H9 (cell line): ENCODE results near the gene TRABD2B. TPM values are rescaled to one million over a fixed set of nuclear protein-coding genes. Genes with fewer than 3 reads are reported as not detected.

Experiments
- DNase-seq: peaks from one replicate; pipeline ENCODE4 v3.0.0-alpha.2; 2017
- H2AFZ ChIP-seq: one replicate; pipeline ENCODE4 v1.6.1; 2013; ENCODE audit warnings: mild to moderate bottlenecking, low read length, control low read depth, moderate library complexity
- H2AK5ac ChIP-seq: 2 replicates; pipeline ENCODE4 v1.6.1; 2013; ENCODE audit warnings: low read length, control low read depth, mixed read lengths; ENCODE audit not compliant: insufficient read length
- H2BK120ac ChIP-seq: one replicate; pipeline ENCODE4 v1.6.1; 2013; ENCODE audit warnings: low read depth, mild to moderate bottlenecking, low read length, control low read depth, inconsistent platforms; ENCODE audit not compliant: poor library complexity, severe bottlenecking
- H2BK12ac ChIP-seq: 2 replicates; pipeline ENCODE4 v1.6.1; 2013; ENCODE audit warnings: low read length, control low read depth, mixed read lengths, low read depth; ENCODE audit not compliant: insufficient read length
- H2BK15ac ChIP-seq: 2 replicates; pipeline ENCODE4 v1.6.1; 2013; ENCODE audit warnings: low read depth, low read length, control low read depth
- H2BK20ac ChIP-seq: one replicate; pipeline ENCODE4 v1.6.1; 2013; ENCODE audit warnings: low read depth, mild to moderate bottlenecking, low read length, control low read depth, inconsistent platforms; ENCODE audit not compliant: poor library complexity, severe bottlenecking
- H2BK5ac ChIP-seq: 2 replicates; pipeline ENCODE4 v1.6.1; 2013; ENCODE audit warnings: low read length, control low read depth, mixed read lengths; ENCODE audit not compliant: insufficient read length
- H3K14ac ChIP-seq: 2 replicates; pipeline ENCODE4 v1.6.1; 2013; ENCODE audit warnings: low read length, control low read depth; ENCODE audit not compliant: insufficient read depth
- H3K18ac ChIP-seq: 2 replicates; pipeline ENCODE4 v1.6.1; 2013; ENCODE audit warnings: low read depth, mild to moderate bottlenecking, mixed read lengths, low read length, control low read depth; ENCODE audit not compliant: insufficient read length
- H3K23ac ChIP-seq: 2 replicates; pipeline ENCODE4 v1.6.1; 2013; ENCODE audit warnings: low read length, control low read depth, mixed read lengths, low read depth; ENCODE audit not compliant: insufficient read length
- H3K23me2 ChIP-seq: 2 replicates; pipeline ENCODE4 v1.6.1; 2013; ENCODE audit warnings: low read depth, mild to moderate bottlenecking, mixed read lengths, low read length, control low read depth; ENCODE audit not compliant: insufficient read length, poor library complexity, severe bottlenecking
- H3K27ac ChIP-seq: 2 replicates; pipeline ENCODE4 v1.5.1; 2013; ENCODE audit warnings: low read length, control low read depth, mixed read lengths, low read depth; ENCODE audit not compliant: insufficient read length
- H3K27me3 ChIP-seq: 2 replicates; pipeline ENCODE4 v1.6.1; 2013; ENCODE audit warnings: low read length, control low read depth, inconsistent platforms; ENCODE audit not compliant: insufficient read depth
- H3K4ac ChIP-seq: 2 replicates; pipeline ENCODE4 v1.6.1; 2013; ENCODE audit warnings: low read depth, mild to moderate bottlenecking, control low read depth, inconsistent platforms, low read length, moderate library complexity
- H3K4me1 ChIP-seq: 2 replicates; pipeline ENCODE4 v1.6.1; 2013; ENCODE audit warnings: low read length, control low read depth, inconsistent platforms; ENCODE audit not compliant: insufficient read depth
- H3K4me2 ChIP-seq: 2 replicates; pipeline ENCODE4 v1.6.1; 2013; ENCODE audit warnings: low read length, control low read depth, mixed read lengths; ENCODE audit not compliant: insufficient read length, insufficient read depth
- H3K56ac ChIP-seq: 2 replicates; pipeline ENCODE4 v1.6.1; 2013; ENCODE audit warnings: low read depth, mild to moderate bottlenecking, mixed read lengths, low read length, control low read depth; ENCODE audit not compliant: insufficient read length
- H3K79me1 ChIP-seq: 2 replicates; pipeline ENCODE4 v1.6.1; 2013; ENCODE audit warnings: low read depth, mild to moderate bottlenecking, moderate library complexity, low read length, control low read depth, inconsistent platforms; ENCODE audit not compliant: insufficient read depth, poor library complexity, severe bottlenecking
- H3K79me2 ChIP-seq: 2 replicates; pipeline ENCODE4 v1.6.1; 2013; ENCODE audit warnings: low read length, control low read depth, inconsistent platforms; ENCODE audit not compliant: insufficient read depth
- H3K9ac ChIP-seq: 2 replicates; pipeline ENCODE4 v1.6.1; 2013; ENCODE audit warnings: low read length, control low read depth, mixed read lengths; ENCODE audit not compliant: insufficient read length; ENCODE audit errors: extremely low read depth
- H3K9me3 ChIP-seq: one replicate; pipeline ENCODE4 v1.6.1; 2013; ENCODE audit warnings: low read depth, low read length, inconsistent platforms; ENCODE audit not compliant: control insufficient read depth
- H3T11ph ChIP-seq: one replicate; pipeline ENCODE4 v1.6.1; 2013; ENCODE audit warnings: mild to moderate bottlenecking, low read length, control low read depth, inconsistent platforms
- H4K20me1 ChIP-seq: one replicate; pipeline ENCODE4 v1.6.1; 2013; ENCODE audit not compliant: control insufficient read depth, insufficient read length, insufficient read depth
- H4K5ac ChIP-seq: 2 replicates; pipeline ENCODE4 v1.6.1; 2013; ENCODE audit warnings: low read depth, mild to moderate bottlenecking, mixed read lengths, low read length, control low read depth; ENCODE audit not compliant: insufficient read length
- H4K8ac ChIP-seq: replicated peaks from 2 replicates; pipeline ENCODE4 v1.6.1; 2013; ENCODE audit warnings: low read length, control low read depth, mixed read lengths, low read depth; ENCODE audit not compliant: insufficient read length
- H4K91ac ChIP-seq: 2 replicates; pipeline ENCODE4 v1.6.1; 2013; ENCODE audit warnings: low read depth, mild to moderate bottlenecking, moderate library complexity, mixed read lengths, low read length, control low read depth; ENCODE audit not compliant: insufficient read length
- H3K27ac Mint-ChIP-seq, 3 experiments: 2 replicates in 2 of 3; 3 replicates in 1 of 3; pipeline ENCODE4 v1.8.0; 2020 to 2021; ENCODE audit warnings: mixed read lengths in 3 of 3, mild to moderate bottlenecking in 1 of 3, moderate library complexity in 1 of 3
- H3K27me3 Mint-ChIP-seq: 2 replicates; pipeline ENCODE4 v1.8.0; 2021; ENCODE audit warnings: low read depth, mild to moderate bottlenecking, moderate library complexity, mixed read lengths
- H3K36me3 Mint-ChIP-seq, 3 experiments: 2 replicates in 2 of 3; 3 replicates in 1 of 3; pipeline ENCODE4 v1.8.0; 2020 to 2021; ENCODE audit warnings: low read depth in 3 of 3, mixed read lengths in 3 of 3; ENCODE audit not compliant: insufficient read depth in 1 of 3
- H3K4me1 Mint-ChIP-seq, 2 experiments: 2 replicates each; pipeline ENCODE4 v1.8.0; 2020; ENCODE audit warnings: mixed read lengths in 2 of 2
- H3K4me3 Mint-ChIP-seq, 2 experiments: 2 replicates in 1 of 2; 3 replicates in 1 of 2; pipeline ENCODE4 v1.8.0; 2020 to 2021; ENCODE audit warnings: mild to moderate bottlenecking in 2 of 2, mixed read lengths in 2 of 2, moderate library complexity in 1 of 2
- H3K9me3 Mint-ChIP-seq, 2 experiments: 2 replicates in 1 of 2; 3 replicates in 1 of 2; pipeline ENCODE4 v1.8.0; 2020; ENCODE audit warnings: mild to moderate bottlenecking in 2 of 2, mixed read lengths in 2 of 2, moderate library complexity in 1 of 2
- WGBS: extraction: QIAGEN DNeasy Blood & Tissue Kit; methylation state at CpG from one replicate; pipeline ENCODE4 v1.1.7; 2013; ENCODE audit warnings: missing lambda C conversion rate, low lambda C conversion rate, mixed read lengths; ENCODE audit not compliant: insufficient read length; ENCODE audit errors: extremely low coverage; 5-methylcytosine and 5-hydroxymethylcytosine counted together
- total RNA-seq: library from RNA; stranded (reverse); gene quantifications from 2 replicates; pipeline ENCODE4 v1.2.1, GENCODE V29; 2021
- TF ChIP-seq, protein P1 (sequence below): fragments of 200-600 bp; sonication (generic); conservative IDR thresholded peaks from 3 replicates; pipeline ENCODE4 v1.8.0; 2021; ENCODE audit warnings: antibody characterized with exemption, mild to moderate bottlenecking

TRABD2B gene
- total RNA-seq, 1 experiment from 2014 or later: 2.3 TPM

DNA sequence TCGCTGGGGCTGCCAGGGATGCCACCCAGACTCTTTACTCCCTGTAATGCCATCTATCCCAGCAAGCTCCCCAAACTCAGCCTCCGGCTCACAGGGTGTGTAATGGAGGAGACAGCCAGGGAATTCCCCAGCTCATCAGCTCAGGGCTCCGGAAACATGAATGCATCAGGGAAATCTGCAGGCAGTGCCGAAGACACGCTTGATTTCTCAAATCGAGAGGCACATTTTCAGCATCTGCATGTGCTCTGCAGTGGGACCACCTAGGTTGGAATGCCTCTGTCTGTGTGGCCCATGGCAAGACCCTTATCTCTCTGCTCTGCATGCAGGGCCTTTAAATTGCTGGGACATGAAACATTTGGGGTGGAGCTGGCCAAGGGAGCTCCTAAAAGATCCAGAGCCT lies 170.1 kb downstream of the TRABD2B start:
- Histone ChIP-seq H3K56ac (no peak overlapping the region), H4K8ac (no peak overlapping the region), H2BK15ac (no peak overlapping the region), H3K23ac (no peak overlapping the region), H3K79me2 (no peaks in the 10 kb centered on the region), H3K4ac (no peak overlapping the region), H3K18ac (no peak overlapping the region), H3K4me1 (peaks cover 3% of the 10 kb centered on the region), H2BK12ac (no peak overlapping the region), H3K79me1 (no peaks in the 10 kb centered on the region), H2AK5ac (no peak overlapping the region), H3K27me3 (no peaks in the 10 kb centered on the region), H2BK5ac (no peak overlapping the region), H4K5ac (no peak overlapping the region), H4K20me1 (no peaks in the 10 kb centered on the region), H3K9ac (no peak overlapping the region), H2BK120ac (no peak overlapping the region), H4K91ac (no peak overlapping the region), H2BK20ac (no peak overlapping the region), H3K9me3 (no peaks in the 10 kb centered on the region), H3K14ac (no peak overlapping the region), H3K23me2 (no peaks in the 10 kb centered on the region), H3K4me2 (no peak overlapping the region), H3K27ac (no peak overlapping the region), H2AFZ (no peak overlapping the region), H3T11ph (no peak overlapping the region)
- Mint-ChIP-seq H3K27ac (no peak overlapping the region), H3K4me3 (no peak overlapping the region), H3K36me3 (no peaks in the 10 kb centered on the region), H3K27me3 (peaks cover 3% of the 10 kb centered on the region; the same call in 1 of the 2 replicates), H3K9me3 (no peaks in the 10 kb centered on the region), H3K4me1 (peaks cover 42 to 68% of the 10 kb centered on the region in 2 experiments)
- TF ChIP-seq, protein P1, sequence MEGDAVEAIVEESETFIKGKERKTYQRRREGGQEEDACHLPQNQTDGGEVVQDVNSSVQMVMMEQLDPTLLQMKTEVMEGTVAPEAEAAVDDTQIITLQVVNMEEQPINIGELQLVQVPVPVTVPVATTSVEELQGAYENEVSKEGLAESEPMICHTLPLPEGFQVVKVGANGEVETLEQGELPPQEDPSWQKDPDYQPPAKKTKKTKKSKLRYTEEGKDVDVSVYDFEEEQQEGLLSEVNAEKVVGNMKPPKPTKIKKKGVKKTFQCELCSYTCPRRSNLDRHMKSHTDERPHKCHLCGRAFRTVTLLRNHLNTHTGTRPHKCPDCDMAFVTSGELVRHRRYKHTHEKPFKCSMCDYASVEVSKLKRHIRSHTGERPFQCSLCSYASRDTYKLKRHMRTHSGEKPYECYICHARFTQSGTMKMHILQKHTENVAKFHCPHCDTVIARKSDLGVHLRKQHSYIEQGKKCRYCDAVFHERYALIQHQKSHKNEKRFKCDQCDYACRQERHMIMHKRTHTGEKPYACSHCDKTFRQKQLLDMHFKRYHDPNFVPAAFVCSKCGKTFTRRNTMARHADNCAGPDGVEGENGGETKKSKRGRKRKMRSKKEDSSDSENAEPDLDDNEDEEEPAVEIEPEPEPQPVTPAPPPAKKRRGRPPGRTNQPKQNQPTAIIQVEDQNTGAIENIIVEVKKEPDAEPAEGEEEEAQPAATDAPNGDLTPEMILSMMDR: no peak
- no peak for DNase-seq
- no CpG with 5 or more reads among the region's 6 CpGs for WGBS
